ENCODE measurements around the gene NELL1.

Gene NELL1

DNA sequence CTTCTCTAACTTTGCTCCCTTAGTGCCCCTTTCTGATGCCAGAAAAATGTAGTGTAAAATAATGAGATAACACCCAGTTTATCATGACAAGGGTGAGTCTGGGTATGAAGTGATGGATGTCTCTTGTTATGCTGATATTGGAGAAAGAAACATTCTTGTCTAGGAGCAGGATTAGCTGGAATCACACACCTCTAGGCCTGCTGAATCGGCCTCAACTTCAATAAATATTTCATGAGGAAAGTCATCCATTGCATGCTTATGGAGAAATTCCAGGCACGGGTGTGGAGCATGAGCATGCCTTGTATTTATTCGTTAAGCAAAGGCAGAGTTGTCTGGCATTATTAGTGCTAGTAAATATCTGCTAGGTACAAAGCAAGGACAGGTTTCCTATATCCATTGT, 113.4 kb downstream of the NELL1 start:
- TF ChIP-seq, protein P1, sequence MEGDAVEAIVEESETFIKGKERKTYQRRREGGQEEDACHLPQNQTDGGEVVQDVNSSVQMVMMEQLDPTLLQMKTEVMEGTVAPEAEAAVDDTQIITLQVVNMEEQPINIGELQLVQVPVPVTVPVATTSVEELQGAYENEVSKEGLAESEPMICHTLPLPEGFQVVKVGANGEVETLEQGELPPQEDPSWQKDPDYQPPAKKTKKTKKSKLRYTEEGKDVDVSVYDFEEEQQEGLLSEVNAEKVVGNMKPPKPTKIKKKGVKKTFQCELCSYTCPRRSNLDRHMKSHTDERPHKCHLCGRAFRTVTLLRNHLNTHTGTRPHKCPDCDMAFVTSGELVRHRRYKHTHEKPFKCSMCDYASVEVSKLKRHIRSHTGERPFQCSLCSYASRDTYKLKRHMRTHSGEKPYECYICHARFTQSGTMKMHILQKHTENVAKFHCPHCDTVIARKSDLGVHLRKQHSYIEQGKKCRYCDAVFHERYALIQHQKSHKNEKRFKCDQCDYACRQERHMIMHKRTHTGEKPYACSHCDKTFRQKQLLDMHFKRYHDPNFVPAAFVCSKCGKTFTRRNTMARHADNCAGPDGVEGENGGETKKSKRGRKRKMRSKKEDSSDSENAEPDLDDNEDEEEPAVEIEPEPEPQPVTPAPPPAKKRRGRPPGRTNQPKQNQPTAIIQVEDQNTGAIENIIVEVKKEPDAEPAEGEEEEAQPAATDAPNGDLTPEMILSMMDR (conservative IDR thresholded peaks at IDR 0.05; ENCODE audit: low read length) = no peak
- TF ChIP-seq EZH2phosphoT487 (IDR thresholded peaks at IDR 0.05; ENCODE audit: borderline replicate concordance) = no peak

DNA sequence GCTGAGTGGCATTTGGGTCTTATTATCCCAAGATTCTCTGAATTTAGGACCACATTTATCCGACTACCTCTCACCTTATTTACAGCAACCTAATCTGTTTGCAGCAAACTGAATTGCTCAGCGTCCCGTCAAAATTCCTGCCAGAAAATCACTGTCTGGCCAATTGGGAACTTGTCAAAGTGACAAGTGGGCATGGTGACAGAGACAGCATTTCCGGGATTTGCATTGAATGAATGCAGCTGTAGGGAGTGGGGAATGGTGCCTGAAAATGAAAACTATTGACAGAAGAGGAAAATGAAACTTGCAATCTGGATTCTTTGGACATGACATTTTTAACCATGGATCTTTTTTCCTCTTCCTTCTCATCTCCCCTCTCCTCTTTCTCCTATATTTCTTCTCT, 113.8 kb downstream of the NELL1 start:
- Histone ChIP-seq H3K79me2 (ENCODE audit: insufficient read depth, low read length) (no peaks in the 10 kb centered on the region), H3K4me2 (ENCODE audit: low read depth, low read length, poor library complexity, severe bottlenecking) (no peak overlapping the region), H3K4me1 (ENCODE audit: insufficient read depth, low read length, poor library complexity, severe bottlenecking) (no peaks in the 10 kb centered on the region), H3F3A (ENCODE audit: low read depth) (no peaks in the 10 kb centered on the region), H3K9me3 (ENCODE audit: insufficient read depth, low read depth, low read length) (no peaks in the 10 kb centered on the region), H3K27me3 (ENCODE audit: insufficient read depth, low read length, poor library complexity, severe bottlenecking) (no peaks in the 10 kb centered on the region), H3K36me3 (ENCODE audit: insufficient read depth, low read length) (no peaks in the 10 kb centered on the region), H4K20me1 (ENCODE audit: insufficient read depth, low read length, poor library complexity, severe bottlenecking) (no peaks in the 10 kb centered on the region), H3K9me2 (replicated peaks; ENCODE audit: low read depth, low read length) (no peaks in the 10 kb centered on the region), H3K4me3 (ENCODE audit: low read length, poor library complexity, severe bottlenecking) (no peak overlapping the region), H2AFZ (ENCODE audit: low read length) (no peak overlapping the region), H3K9ac (ENCODE audit: low read depth, low read length, poor library complexity, severe bottlenecking) (no peak overlapping the region)
- TF ChIP-seq EZH2phosphoT487 (IDR thresholded peaks at IDR 0.05; ENCODE audit: borderline replicate concordance) = no peak
- TF ChIP-seq, protein P1 (conservative IDR thresholded peaks at IDR 0.05; ENCODE audit: low read length) = no peak

More for the DNA sequence above, 113.4 kb downstream of the NELL1 start:
- no peaks in the 10 kb centered on the region for H3F3A ChIP-seq (ENCODE audit: low read depth)
- H3K79me2 ChIP-seq (ENCODE audit: insufficient read depth, low read length) = no peaks in the 10 kb centered on the region
- H3K36me3 ChIP-seq (ENCODE audit: insufficient read depth, low read length) = no peaks in the 10 kb centered on the region
- no peaks in the 10 kb centered on the region for H3K9me2 ChIP-seq (replicated peaks; ENCODE audit: low read depth, low read length)
- H3K4me3 ChIP-seq (ENCODE audit: low read length, poor library complexity, severe bottlenecking) = no peak overlapping the region
- H3K27me3 ChIP-seq (ENCODE audit: insufficient read depth, low read length, poor library complexity, severe bottlenecking) = no peaks in the 10 kb centered on the region
- H3K4me1 ChIP-seq (ENCODE audit: insufficient read depth, low read length, poor library complexity, severe bottlenecking) = no peaks in the 10 kb centered on the region
- no peak overlapping the region for H3K9ac ChIP-seq (ENCODE audit: low read depth, low read length, poor library complexity, severe bottlenecking)
- H3K4me2 ChIP-seq (ENCODE audit: low read depth, low read length, poor library complexity, severe bottlenecking) = no peak overlapping the region
- H2AFZ ChIP-seq (ENCODE audit: low read length) = no peak overlapping the region
- no peaks in the 10 kb centered on the region for H4K20me1 ChIP-seq (ENCODE audit: insufficient read depth, low read length, poor library complexity, severe bottlenecking)
- H3K9me3 ChIP-seq (ENCODE audit: insufficient read depth, low read depth, low read length) = no peaks in the 10 kb centered on the region

DNA sequence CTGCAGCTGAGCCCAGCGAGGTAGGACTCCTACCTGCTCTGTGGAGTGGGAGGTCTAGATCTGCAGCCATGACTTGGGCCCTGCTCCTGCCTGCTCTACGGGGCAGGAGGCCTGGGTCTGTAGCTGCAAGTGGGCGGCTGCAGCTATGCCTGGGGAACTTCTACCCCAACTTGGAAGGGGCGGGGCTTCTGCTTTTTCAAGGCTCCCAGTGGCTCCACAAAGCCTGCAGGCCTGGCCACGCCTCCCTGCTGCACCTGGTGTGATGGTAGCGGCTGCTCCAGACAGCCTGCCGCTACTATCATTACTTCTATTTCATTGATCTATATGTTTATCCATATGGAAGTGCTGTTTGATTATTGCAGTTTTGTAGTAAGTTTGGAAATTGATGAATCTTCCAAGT, 121.2 kb downstream of the NELL1 start:
- Histone ChIP-seq H3K4me3 (ENCODE audit: low read length, poor library complexity, severe bottlenecking) (no peak overlapping the region), H3F3A (ENCODE audit: low read depth) (no peaks in the 10 kb centered on the region), H2AFZ (ENCODE audit: low read length) (no peak overlapping the region), H3K36me3 (ENCODE audit: insufficient read depth, low read length) (no peaks in the 10 kb centered on the region), H3K27me3 (ENCODE audit: insufficient read depth, low read length, poor library complexity, severe bottlenecking) (no peaks in the 10 kb centered on the region), H4K20me1 (ENCODE audit: insufficient read depth, low read length, poor library complexity, severe bottlenecking) (no peaks in the 10 kb centered on the region), H3K4me1 (ENCODE audit: insufficient read depth, low read length, poor library complexity, severe bottlenecking) (no peaks in the 10 kb centered on the region), H3K9me2 (replicated peaks; ENCODE audit: low read depth, low read length) (no peaks in the 10 kb centered on the region), H3K9me3 (ENCODE audit: insufficient read depth, low read depth, low read length) (no peaks in the 10 kb centered on the region), H3K9ac (ENCODE audit: low read depth, low read length, poor library complexity, severe bottlenecking) (no peak overlapping the region), H3K4me2 (ENCODE audit: low read depth, low read length, poor library complexity, severe bottlenecking) (no peak overlapping the region), H3K79me2 (ENCODE audit: insufficient read depth, low read length) (no peaks in the 10 kb centered on the region)
- TF ChIP-seq EZH2phosphoT487 (IDR thresholded peaks at IDR 0.05; ENCODE audit: borderline replicate concordance) = no peak
- TF ChIP-seq, protein P1 (conservative IDR thresholded peaks at IDR 0.05; ENCODE audit: low read length) = no peak
